HT-29 (cell line): Measurements from ENCODE around the gene PTPN14. TPM values are rescaled to one million over a fixed set of nuclear protein-coding genes. Genes with fewer than 3 reads are reported as not detected.

Source experiments
- DNase-seq: peaks from one replicate; pipeline ENCODE4 v3.0.0-alpha.2; 2015; ENCODE audit warnings: low spot score
- total RNA-seq: library from RNA; depleted of rRNA; stranded (reverse); fragments of >200 nt; shearing (Covaris generic); gene quantifications from 2 replicates; pipeline ENCODE4 v1.2.3, GENCODE V29; 2014; rRNA removed

The PTPN14 gene
- total RNA-seq, 1 experiment from 2014 or later = 11.0 TPM

DNA sequence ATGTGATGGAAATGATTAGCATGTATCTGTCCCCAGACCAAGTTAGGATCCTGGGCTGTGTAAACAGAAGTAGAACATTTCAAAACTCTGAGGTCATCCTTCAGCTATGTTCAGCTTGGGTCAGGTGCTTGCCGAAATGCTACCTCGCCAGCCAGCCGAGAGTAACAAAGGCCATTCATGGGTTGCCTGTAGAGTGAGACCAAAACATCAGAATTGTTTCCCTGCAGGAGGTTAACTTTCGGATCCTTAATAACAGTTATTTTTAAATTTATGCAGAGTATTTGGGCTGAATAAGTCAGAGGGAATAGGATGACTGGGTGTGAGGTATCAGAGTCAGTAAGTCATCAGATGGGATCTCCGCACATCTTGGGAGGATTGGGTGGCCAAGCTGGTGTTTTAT lies 234.8 kb downstream of the PTPN14 start:
- DNase-seq = no peak

- no peak for DNase-seq
Measured at GRCh38 chr1:214314178-214314843, 237.1 kb downstream of the PTPN14 start.

- no peak for DNase-seq
Measured at GRCh38 chr1:214312530-214313051, 238.8 kb downstream of the PTPN14 start.

GRCh38 chr1:214310777-214311690 lies 240.4 kb downstream of the PTPN14 start:
- no peak for DNase-seq

GRCh38 chr1:214310010-214310409 lies 241.4 kb downstream of the PTPN14 start:
- no peak for DNase-seq

DNA sequence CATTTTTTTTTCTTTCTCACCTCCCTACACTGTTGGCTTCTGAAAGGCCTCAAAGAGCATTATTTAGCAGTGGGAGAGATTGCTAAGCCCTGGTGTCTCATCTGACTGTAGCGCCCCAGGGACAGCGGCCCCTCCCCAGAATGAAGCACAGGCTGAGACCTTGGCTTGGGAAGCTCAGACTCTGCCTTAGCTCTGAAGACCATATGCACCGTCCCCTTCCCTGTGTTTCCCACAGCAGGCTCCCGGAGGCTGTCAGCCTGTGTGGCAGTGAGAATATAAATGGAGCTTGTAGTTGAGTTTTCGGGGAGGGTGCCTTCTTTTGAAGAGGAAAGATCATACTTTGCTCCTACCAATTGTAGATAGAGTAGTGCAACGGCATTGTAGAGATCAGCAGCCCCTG lies 245.1 kb downstream of the PTPN14 start:
- DNase-seq = no peak

DNA sequence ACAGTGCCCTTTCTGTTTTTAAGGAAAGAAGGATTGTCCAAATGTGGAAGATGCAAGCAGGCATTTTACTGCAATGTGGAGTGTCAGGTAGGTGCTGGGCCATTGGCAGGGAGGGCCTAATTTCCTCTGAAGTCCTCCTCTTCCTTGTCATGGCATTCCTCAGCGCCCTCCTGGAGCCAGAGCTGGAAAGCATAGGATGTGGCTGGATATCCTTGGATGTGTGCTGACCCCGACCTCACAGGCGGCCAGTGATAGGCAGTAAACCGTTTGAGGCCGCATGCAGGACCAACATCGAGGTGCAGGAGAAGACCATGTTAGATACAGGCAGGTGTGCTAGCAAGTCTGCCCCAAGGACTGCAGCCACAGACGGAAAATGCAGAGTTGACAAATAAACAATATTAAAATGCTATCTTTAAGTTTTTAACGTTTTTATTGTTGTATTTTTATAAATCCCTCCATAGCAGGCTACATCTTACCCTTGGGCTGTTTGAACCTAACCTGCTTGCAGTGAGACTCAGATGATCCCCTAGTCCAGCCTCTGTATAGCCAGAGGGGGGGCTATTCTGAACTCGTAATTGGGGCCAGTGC lies 246.1 kb downstream of the PTPN14 start:
- DNase-seq = no peak

GRCh38 chr1:214303141-214303930 lies 248.1 kb downstream of the PTPN14 start:
- DNase-seq = no peak

DNA sequence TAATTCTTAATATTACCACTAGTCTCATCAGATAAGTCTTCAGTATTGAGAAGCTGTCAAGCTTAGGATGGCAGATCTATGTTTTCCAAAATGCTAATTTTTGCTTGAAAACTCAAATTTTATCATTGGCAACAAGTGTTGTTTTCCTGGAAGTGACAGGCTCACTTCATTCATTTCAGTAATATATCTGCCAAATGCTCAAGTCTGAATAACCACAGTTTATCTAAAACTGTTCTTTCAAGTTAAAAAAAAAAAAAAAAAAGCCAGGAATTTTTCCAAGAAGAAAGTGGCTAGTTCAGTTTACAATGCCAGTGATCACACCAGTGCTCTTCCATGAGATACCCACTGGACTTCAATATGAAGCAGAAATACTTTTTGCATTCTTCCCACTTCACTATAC lies 249.9 kb downstream of the PTPN14 start:
- DNase-seq = no peak

GRCh38 chr1:214300149-214300780 lies 251.1 kb downstream of the PTPN14 start:
- no peak for DNase-seq

Other genes starting within 250 kb of the PTPN14 start
- 25.6 and 33.1 TPM in 2 replicates for gene CENPF, start 51.6 kb upstream of the PTPN14 start, total RNA-seq